Measurements from ENCODE around the gene UBL3. TPM values are rescaled to one million over a fixed set of nuclear protein-coding genes. Genes with fewer than 3 reads are reported as not detected.

UBL3 gene
- total and polyA plus RNA-seq, 4 donors: 14.8 to 29.4 (median 22.4) TPM

GRCh38 chr13:29865934-29866333 lies 15.5 kb upstream of the UBL3 start:
- 82 to 86% methylated on average over 6 of the region's 6 CpGs for WGBS, 2 donors
- no peaks in the 10 kb centered on the region for H3K9me3 ChIP-seq (ENCODE audit: control insufficient read depth, low read length)
- no peak for DNase-seq
- intact Hi-C loops (cut with DNase I): no loop called here
- H3K4me1 ChIP-seq (ENCODE audit: control insufficient read depth in 1 of 2, insufficient read depth in 2 of 2, low read length in 2 of 2): no peaks in the 10 kb centered on the region
- H3K27me3 ChIP-seq (ENCODE audit: control insufficient read depth in 1 of 2, insufficient read depth in 2 of 2, low read length in 1 of 2): no peaks in the 10 kb centered on the region
- no peak for ATAC-seq (ENCODE audit: low FRiP score)
- H3K27ac ChIP-seq (ENCODE audit: low read depth in 1 of 2, low read length in 2 of 2): no peak overlapping the region
- H3K36me3 ChIP-seq (ENCODE audit: control insufficient read depth in 1 of 2, insufficient read depth in 2 of 2, low read length in 1 of 2): no peaks in the 10 kb centered on the region
- H3K4me3 ChIP-seq (ENCODE audit: low read length in 2 of 2): no peak overlapping the region

GRCh38 chr13:29861694-29862110 lies 11.3 kb upstream of the UBL3 start:
- Histone ChIP-seq H3K4me3 (ENCODE audit: low read length in 2 of 2) (no peak overlapping the region), H3K27ac (ENCODE audit: low read depth in 1 of 2, low read length in 2 of 2) (no peak overlapping the region), H3K9me3 (ENCODE audit: control insufficient read depth, low read length) (no peaks in the 10 kb centered on the region), H3K36me3 (ENCODE audit: control insufficient read depth in 1 of 2, insufficient read depth in 2 of 2, low read length in 1 of 2) (no peaks in the 10 kb centered on the region), H3K27me3 (ENCODE audit: control insufficient read depth in 1 of 2, insufficient read depth in 2 of 2, low read length in 1 of 2) (no peaks in the 10 kb centered on the region), H3K4me1 (ENCODE audit: control insufficient read depth in 1 of 2, insufficient read depth in 2 of 2, low read length in 2 of 2) (no peaks in the 10 kb centered on the region)
- ATAC-seq (ENCODE audit: low FRiP score) (no peak), DNase-seq (no peak)
- intact Hi-C loops (cut with DNase I): no loop called here
- 89 to 93% methylated on average over 8 of the region's 8 CpGs for WGBS, 2 donors

GRCh38 chr13:29859971-29860370 lies 9.6 kb upstream of the UBL3 start:
- Histone ChIP-seq H3K4me1 (ENCODE audit: control insufficient read depth in 1 of 2, insufficient read depth in 2 of 2, low read length in 2 of 2) (no peaks in the 10 kb centered on the region), H3K36me3 (ENCODE audit: control insufficient read depth in 1 of 2, insufficient read depth in 2 of 2, low read length in 1 of 2) (no peaks in the 10 kb centered on the region), H3K27me3 (ENCODE audit: control insufficient read depth in 1 of 2, insufficient read depth in 2 of 2, low read length in 1 of 2) (no peaks in the 10 kb centered on the region), H3K4me3 (ENCODE audit: low read length in 2 of 2) (no peak overlapping the region), H3K27ac (ENCODE audit: low read depth in 1 of 2, low read length in 2 of 2) (no peak overlapping the region), H3K9me3 (ENCODE audit: control insufficient read depth, low read length) (no peaks in the 10 kb centered on the region)
- 84 to 86% methylated on average over 4 of the region's 4 CpGs for WGBS, 2 donors
- DNase-seq (no peak), ATAC-seq (ENCODE audit: low FRiP score) (no peak)
- intact Hi-C loops (cut with DNase I): loop anchor here in 1 of 2 donors (10.0 kb wide), 1 partner anchor 605 kb away; the partner anchor contains the start of gene HMGB1

- H3K27ac ChIP-seq (ENCODE audit: low read depth in 1 of 2, low read length in 2 of 2): no peak overlapping the region
- no peak overlapping the region for H3K4me3 ChIP-seq (ENCODE audit: low read length in 2 of 2)
- DNase-seq (no peak), ATAC-seq (ENCODE audit: low FRiP score) (no peak)
- H3K9me3 ChIP-seq (ENCODE audit: control insufficient read depth, low read length): no peaks in the 10 kb centered on the region
- H3K27me3 ChIP-seq (ENCODE audit: control insufficient read depth in 1 of 2, insufficient read depth in 2 of 2, low read length in 1 of 2): no peaks in the 10 kb centered on the region
- intact Hi-C loops (cut with DNase I): loop anchor here in 1 of 2 donors (10.0 kb wide), 1 partner anchor 606 kb away; the partner anchor contains the start of gene HMGB1
- H3K36me3 ChIP-seq (ENCODE audit: control insufficient read depth in 1 of 2, insufficient read depth in 2 of 2, low read length in 1 of 2): no peaks in the 10 kb centered on the region
- 48 to 55% methylated on average over 4 of the region's 4 CpGs for WGBS, 2 donors
- no peaks in the 10 kb centered on the region for H3K4me1 ChIP-seq (ENCODE audit: control insufficient read depth in 1 of 2, insufficient read depth in 2 of 2, low read length in 2 of 2)
Observed at GRCh38 chr13:29858667-29859066, 8.2 kb upstream of the UBL3 start.

GRCh38 chr13:29858231-29858630 lies 7.8 kb upstream of the UBL3 start:
- intact Hi-C loops (cut with DNase I): loop anchor here in 1 of 2 donors (10.0 kb wide), 1 partner anchor 607 kb away; the partner anchor contains the start of gene HMGB1
- ATAC-seq (ENCODE audit: low FRiP score) (no peak), DNase-seq (no peak)
- Histone ChIP-seq H3K4me3 (ENCODE audit: low read length in 2 of 2) (no peak overlapping the region), H3K27me3 (ENCODE audit: control insufficient read depth in 1 of 2, insufficient read depth in 2 of 2, low read length in 1 of 2) (no peaks in the 10 kb centered on the region), H3K9me3 (ENCODE audit: control insufficient read depth, low read length) (no peaks in the 10 kb centered on the region), H3K27ac (ENCODE audit: low read depth in 1 of 2, low read length in 2 of 2) (no peak overlapping the region), H3K36me3 (ENCODE audit: control insufficient read depth in 1 of 2, insufficient read depth in 2 of 2, low read length in 1 of 2) (no peaks in the 10 kb centered on the region), H3K4me1 (ENCODE audit: control insufficient read depth in 1 of 2, insufficient read depth in 2 of 2, low read length in 2 of 2) (no peaks in the 10 kb centered on the region)
- WGBS, 2 donors: 76 to 83% methylated on average over 1 of the region's 1 CpG

- H3K36me3 ChIP-seq (ENCODE audit: control insufficient read depth in 1 of 2, insufficient read depth in 2 of 2, low read length in 1 of 2): no peaks in the 10 kb centered on the region
- WGBS, 2 donors: 94 to 97% methylated on average over 2 of the region's 2 CpGs
Observed at GRCh38 chr13:29857085-29857484, 6.7 kb upstream of the UBL3 start.

GRCh38 chr13:29856426-29856825 lies 6.0 kb upstream of the UBL3 start:
- no peaks in the 10 kb centered on the region for H3K4me1 ChIP-seq (ENCODE audit: control insufficient read depth in 1 of 2, insufficient read depth in 2 of 2, low read length in 2 of 2)
- DNase-seq: no peak
- intact Hi-C loops (cut with DNase I): loop anchor here in 1 of 2 donors (10.0 kb wide), 1 partner anchor 608 kb away; the partner anchor contains the start of gene HMGB1
- no peaks in the 10 kb centered on the region for H3K36me3 ChIP-seq (ENCODE audit: control insufficient read depth in 1 of 2, insufficient read depth in 2 of 2, low read length in 1 of 2)
- 70 to 76% methylated on average over 2 of the region's 2 CpGs for WGBS, 2 donors
- ATAC-seq (ENCODE audit: low FRiP score): no peak
- H3K27me3 ChIP-seq (ENCODE audit: control insufficient read depth in 1 of 2, insufficient read depth in 2 of 2, low read length in 1 of 2): no peaks in the 10 kb centered on the region
- H3K4me3 ChIP-seq (ENCODE audit: low read length in 2 of 2): no peak overlapping the region
- H3K9me3 ChIP-seq (ENCODE audit: control insufficient read depth, low read length): no peaks in the 10 kb centered on the region
- no peak overlapping the region for H3K27ac ChIP-seq (ENCODE audit: low read depth in 1 of 2, low read length in 2 of 2)

More at GRCh38 chr13:29857085-29857484, 6.7 kb upstream of the UBL3 start:
- DNase-seq (no peak), ATAC-seq (ENCODE audit: low FRiP score) (no peak)
- Histone ChIP-seq H3K9me3 (ENCODE audit: control insufficient read depth, low read length) (no peaks in the 10 kb centered on the region), H3K4me1 (ENCODE audit: control insufficient read depth in 1 of 2, insufficient read depth in 2 of 2, low read length in 2 of 2) (no peaks in the 10 kb centered on the region), H3K27ac (ENCODE audit: low read depth in 1 of 2, low read length in 2 of 2) (no peak overlapping the region), H3K27me3 (ENCODE audit: control insufficient read depth in 1 of 2, insufficient read depth in 2 of 2, low read length in 1 of 2) (no peaks in the 10 kb centered on the region), H3K4me3 (ENCODE audit: low read length in 2 of 2) (no peak overlapping the region)
- intact Hi-C loops (cut with DNase I): loop anchor here in 1 of 2 donors (10.0 kb wide), 1 partner anchor 608 kb away; the partner anchor contains the start of gene HMGB1

GRCh38 chr13:29855784-29856183 lies 5.4 kb upstream of the UBL3 start:
- Histone ChIP-seq H3K4me1 (ENCODE audit: control insufficient read depth in 1 of 2, insufficient read depth in 2 of 2, low read length in 2 of 2) (no peaks in the 10 kb centered on the region), H3K36me3 (ENCODE audit: control insufficient read depth in 1 of 2, insufficient read depth in 2 of 2, low read length in 1 of 2) (no peaks in the 10 kb centered on the region), H3K4me3 (ENCODE audit: low read length in 2 of 2) (no peak overlapping the region), H3K27ac (ENCODE audit: low read depth in 1 of 2, low read length in 2 of 2) (no peak overlapping the region), H3K9me3 (ENCODE audit: control insufficient read depth, low read length) (no peaks in the 10 kb centered on the region), H3K27me3 (ENCODE audit: control insufficient read depth in 1 of 2, insufficient read depth in 2 of 2, low read length in 1 of 2) (no peaks in the 10 kb centered on the region)
- WGBS, 2 donors: 55 to 74% methylated on average over 4 of the region's 4 CpGs
- ATAC-seq (ENCODE audit: low FRiP score) (no peak), DNase-seq (no peak)
- intact Hi-C loops (cut with DNase I): loop anchor here in 1 of 2 donors (10.0 kb wide), 1 partner anchor 609 kb away; the partner anchor contains the start of gene HMGB1

- Histone ChIP-seq H3K9me3 (ENCODE audit: control insufficient read depth, low read length) (no peaks in the 10 kb centered on the region), H3K36me3 (ENCODE audit: control insufficient read depth in 1 of 2, insufficient read depth in 2 of 2, low read length in 1 of 2) (no peaks in the 10 kb centered on the region), H3K4me3 (ENCODE audit: low read length in 2 of 2) (no peak overlapping the region), H3K27me3 (ENCODE audit: control insufficient read depth in 1 of 2, insufficient read depth in 2 of 2, low read length in 1 of 2) (no peaks in the 10 kb centered on the region), H3K27ac (ENCODE audit: low read depth in 1 of 2, low read length in 2 of 2) (no peak overlapping the region), H3K4me1 (ENCODE audit: control insufficient read depth in 1 of 2, insufficient read depth in 2 of 2, low read length in 2 of 2) (no peaks in the 10 kb centered on the region)
- 95 to 97% methylated on average over 4 of the region's 4 CpGs for WGBS, 2 donors
- intact Hi-C loops (cut with DNase I): loop anchor here in 1 of 2 donors (10.0 kb wide), 1 partner anchor 610 kb away; the partner anchor contains the start of gene HMGB1
- DNase-seq: no peak
- ATAC-seq (ENCODE audit: low FRiP score): no peak
Observed at GRCh38 chr13:29855009-29855408, 4.6 kb upstream of the UBL3 start.

Data from aorta (tissue), 5 donors.